Measurements from ENCODE around the gene SEMA3D.

The SEMA3D gene

GRCh38 chr7:85074016-85074415 lies 112.8 kb downstream of the SEMA3D start:
- DNase-seq: no peak

GRCh38 chr7:85070967-85071628 lies 115.8 kb downstream of the SEMA3D start:
- no peak for DNase-seq

- no peak for DNase-seq
Observed at GRCh38 chr7:85068799-85069198, 118.1 kb downstream of the SEMA3D start.

- DNase-seq: no peak
Observed at GRCh38 chr7:85067371-85067770, 119.5 kb downstream of the SEMA3D start.

GRCh38 chr7:85065888-85066485 lies 120.9 kb downstream of the SEMA3D start:
- DNase-seq: no peak

- DNase-seq: no peak
Observed at GRCh38 chr7:85065306-85065705, 121.5 kb downstream of the SEMA3D start.

- DNase-seq: no peak
Observed at GRCh38 chr7:85062651-85063050, 124.2 kb downstream of the SEMA3D start.

GRCh38 chr7:85061456-85061855 lies 125.4 kb downstream of the SEMA3D start:
- DNase-seq: no peak

GRCh38 chr7:85060696-85061095 lies 126.2 kb downstream of the SEMA3D start:
- no peak for DNase-seq

- no peak for DNase-seq
Observed at GRCh38 chr7:85055906-85056305, 130.9 kb downstream of the SEMA3D start.

GRCh38 chr7:85055196-85055595 lies 131.7 kb downstream of the SEMA3D start:
- DNase-seq: no peak

- no peak for DNase-seq
Observed at GRCh38 chr7:85054306-85054705, 132.6 kb downstream of the SEMA3D start.

GRCh38 chr7:85052894-85053293 lies 134.0 kb downstream of the SEMA3D start:
- no peak for DNase-seq

- no peak for DNase-seq
Observed at GRCh38 chr7:85052056-85052737, 134.7 kb downstream of the SEMA3D start.

- no peak for DNase-seq
Observed at GRCh38 chr7:85046534-85046933, 140.3 kb downstream of the SEMA3D start.

GRCh38 chr7:85041605-85042216 lies 145.1 kb downstream of the SEMA3D start:
- no peak for DNase-seq

- DNase-seq: no peak
Observed at GRCh38 chr7:85039196-85039923, 147.5 kb downstream of the SEMA3D start.

- no peak for DNase-seq
Observed at GRCh38 chr7:85038466-85038865, 148.4 kb downstream of the SEMA3D start.

GRCh38 chr7:85033263-85033662 lies 153.6 kb downstream of the SEMA3D start:
- no peak for DNase-seq

- DNase-seq: no peak
Observed at GRCh38 chr7:85031475-85031874, 155.4 kb downstream of the SEMA3D start.

GRCh38 chr7:85030893-85031292 lies 156.0 kb downstream of the SEMA3D start:
- DNase-seq: no peak

GRCh38 chr7:85025312-85025756 lies 161.5 kb downstream of the SEMA3D start:
- no peak for DNase-seq

- no peak for DNase-seq
Observed at GRCh38 chr7:85023916-85024315, 162.9 kb downstream of the SEMA3D start.

Data from activated CD4-positive, alpha-beta T cell treated with anti-CD3 and anti-CD28 coated beads, Interleukin-2, amount 50 U/mL, for 4 hours (primary cell).